Neuronal stem cell (in vitro differentiated cells): Measurements from ENCODE around the gene SFXN2.

ENCODE experiments used
- DNase-seq: peaks from one replicate; pipeline ENCODE4 v3.0.0-alpha.2; 2013; ENCODE audit warnings: low spot score
- H2AFZ ChIP-seq: one replicate; pipeline ENCODE4 v1.6.1; 2013; ENCODE audit warnings: mild to moderate bottlenecking, low read length, inconsistent platforms
- H2AK5ac ChIP-seq: 2 replicates; pipeline ENCODE4 v1.6.1; 2013; ENCODE audit warnings: low read depth, mild to moderate bottlenecking, inconsistent platforms, low read length, moderate library complexity, mixed read lengths
- H2BK120ac ChIP-seq: 2 replicates; pipeline ENCODE4 v1.6.1; 2013; ENCODE audit warnings: low read depth, mild to moderate bottlenecking, inconsistent platforms, low read length, moderate library complexity, mixed read lengths
- H2BK12ac ChIP-seq: one replicate; pipeline ENCODE4 v1.6.1; 2013; ENCODE audit warnings: low read length, inconsistent platforms
- H2BK15ac ChIP-seq: 2 replicates; pipeline ENCODE4 v1.6.1; 2013; ENCODE audit warnings: mild to moderate bottlenecking, low read length, inconsistent platforms, mixed read lengths
- H2BK5ac ChIP-seq: one replicate; pipeline ENCODE4 v1.6.1; 2013; ENCODE audit warnings: inconsistent platforms, mild to moderate bottlenecking, low read length, moderate library complexity
- H3K14ac ChIP-seq: one replicate; pipeline ENCODE4 v1.6.1; 2013; ENCODE audit warnings: low read length, inconsistent platforms
- H3K18ac ChIP-seq: 2 replicates; pipeline ENCODE4 v1.6.1; 2013; ENCODE audit warnings: low read length, inconsistent platforms
- H3K23ac ChIP-seq: 2 replicates; pipeline ENCODE4 v1.6.1; 2013; ENCODE audit warnings: low read depth, mild to moderate bottlenecking, mixed read lengths, low read length, inconsistent platforms; ENCODE audit not compliant: poor library complexity
- H3K27ac ChIP-seq: replicated peaks from 3 replicates; pipeline ENCODE4 v1.5.1; 2013; ENCODE audit warnings: low read length, inconsistent platforms
- H3K27me3 ChIP-seq, 3 experiments: 2 replicates each; pipeline ENCODE4 v1.6.1; 2013; ENCODE audit warnings: low read length in 3 of 3, mild to moderate bottlenecking in 2 of 3, inconsistent platforms in 1 of 3, low read depth in 1 of 3, mixed read lengths in 1 of 3, moderate library complexity in 1 of 3; ENCODE audit not compliant: control insufficient read depth in 3 of 3, insufficient read depth in 3 of 3
- H3K36me3 ChIP-seq, 2 donors: replicated peaks in 1 of 2; 2 replicates each; pipeline ENCODE4 v1.6.1; 2013; ENCODE audit warnings: low read length in 2 of 2; ENCODE audit not compliant: control insufficient read depth in 2 of 2, insufficient read depth in 2 of 2
- H3K4ac ChIP-seq: 2 replicates; pipeline ENCODE4 v1.6.1; 2013; ENCODE audit warnings: inconsistent platforms, mild to moderate bottlenecking, low read length, moderate library complexity
- H3K4me1 ChIP-seq, 2 donors: 1 replicate in 1 of 2; 2 replicates in 1 of 2; pipeline ENCODE4 v1.6.1; 2013; ENCODE audit warnings: low read length in 2 of 2, low read depth in 1 of 2; ENCODE audit not compliant: control insufficient read depth in 2 of 2, insufficient read depth in 1 of 2
- H3K4me2 ChIP-seq: one replicate; pipeline ENCODE4 v1.6.1; 2013; ENCODE audit warnings: mild to moderate bottlenecking, low read length, inconsistent platforms; ENCODE audit not compliant: insufficient read depth, poor library complexity, severe bottlenecking
- H3K4me3 ChIP-seq, 2 donors: 2 replicates each; pipeline ENCODE4 v1.5.1; 2013; ENCODE audit warnings: low read length in 2 of 2, mild to moderate bottlenecking in 2 of 2, inconsistent platforms in 1 of 2, moderate library complexity in 1 of 2
- H3K79me1 ChIP-seq: one replicate; pipeline ENCODE4 v1.6.1; 2013; ENCODE audit warnings: low read depth, mild to moderate bottlenecking, inconsistent platforms, low read length, moderate library complexity
- H3K9ac ChIP-seq: one replicate; pipeline ENCODE4 v1.6.1; 2013; ENCODE audit warnings: mild to moderate bottlenecking, low read depth, low read length, inconsistent platforms; ENCODE audit not compliant: poor library complexity
- H3K9me3 ChIP-seq, 2 donors: replicated peaks in 1 of 2; 2 replicates each; pipeline versions ENCODE3 to v1.6.1; 2013; ENCODE audit warnings: low read length in 2 of 2, mild to moderate bottlenecking in 2 of 2, inconsistent platforms in 1 of 2, low read depth in 1 of 2, mixed read lengths in 1 of 2, moderate library complexity in 1 of 2; ENCODE audit not compliant: control insufficient read depth in 2 of 2, insufficient read depth in 1 of 2
- H4K8ac ChIP-seq: one replicate; pipeline ENCODE4 v1.6.1; 2013; ENCODE audit warnings: low read depth, mild to moderate bottlenecking, inconsistent platforms, low read length, moderate library complexity
- H4K91ac ChIP-seq: one replicate; pipeline ENCODE4 v1.6.1; 2013; ENCODE audit warnings: low read length, low read depth, mild to moderate bottlenecking, inconsistent platforms; ENCODE audit not compliant: poor library complexity
- WGBS, 2 donors: extraction: QIAGEN DNeasy Blood & Tissue Kit; methylation state at CpG; one replicate each; pipeline ENCODE4 v1.1.7; 2013; ENCODE audit warnings: missing lambda C conversion rate in 2 of 2, mixed read lengths in 1 of 2; ENCODE audit not compliant: insufficient read length in 2 of 2, insufficient replicate concordance in 1 of 2; ENCODE audit errors: extremely low coverage in 2 of 2; 5-methylcytosine and 5-hydroxymethylcytosine counted together

Gene SFXN2

GRCh38 chr10:102668326-102669107, 45.9 kb upstream of the SFXN2 start:
- Histone ChIP-seq H3K4ac (no peak overlapping the region), H2BK12ac (no peak overlapping the region), H3K9ac (peak overlapping the region; percentile 68), H3K23ac (peak overlapping the region; percentile 27), H3K27me3 (no peaks in the 10 kb centered on the region), H4K8ac (no peak overlapping the region), H2AFZ (no peak overlapping the region), H2AK5ac (peak overlapping the region; percentile 3), H3K4me2 (no peak overlapping the region), H3K18ac (peak overlapping the region; percentile 72), H3K36me3 (no peaks in the 10 kb centered on the region), H3K14ac (peak overlapping the region; percentile 61), H3K79me1 (peaks cover 2% of the 10 kb centered on the region), H2BK15ac (no peak overlapping the region), H2BK5ac (no peak overlapping the region), H3K27ac (no peak overlapping the region), H4K91ac (no peak overlapping the region), H3K4me1 (peaks cover 18 to 50% of the 10 kb centered on the region in 2 donors), H2BK120ac (no peak overlapping the region), H3K9me3 (no peaks in the 10 kb centered on the region), H3K4me3 (no peak overlapping the region)
- DNase-seq: no peak
- no CpG with 5 or more reads among the region's 10 CpGs for WGBS, 2 donors

GRCh38 chr10:102669206-102670064, 45.0 kb upstream of the SFXN2 start:
- no peak for DNase-seq
- Histone ChIP-seq H2BK15ac (peak overlapping the region; percentile 42), H2AK5ac (peak overlapping the region; percentile 51), H3K4me3 (no peak overlapping the region), H3K79me1 (peaks cover 2% of the 10 kb centered on the region), H3K23ac (peak overlapping the region; percentile 40), H2BK12ac (no peak overlapping the region), H3K4me1 (peaks cover 26 to 53% of the 10 kb centered on the region in 2 donors), H3K14ac (no peak overlapping the region), H3K27ac (no peak overlapping the region), H3K27me3 (no peaks in the 10 kb centered on the region), H2AFZ (peak overlapping the region; percentile 45), H3K18ac (peak overlapping the region; percentile 44), H4K91ac (no peak overlapping the region), H3K4ac (no peak overlapping the region), H4K8ac (no peak overlapping the region), H2BK120ac (no peak overlapping the region), H3K4me2 (no peak overlapping the region), H2BK5ac (no peak overlapping the region), H3K9ac (peak overlapping the region; percentile 9), H3K9me3 (no peaks in the 10 kb centered on the region), H3K36me3 (no peaks in the 10 kb centered on the region)
- no CpG with 5 or more reads among the region's 7 CpGs for WGBS, 2 donors

- Histone ChIP-seq H2BK12ac (no peak overlapping the region), H3K4me2 (no peak overlapping the region), H2BK15ac (no peak overlapping the region), H3K18ac (no peak overlapping the region), H3K9ac (no peak overlapping the region), H3K9me3 (no peaks in the 10 kb centered on the region), H4K8ac (no peak overlapping the region), H3K27me3 (no peaks in the 10 kb centered on the region), H4K91ac (no peak overlapping the region), H2BK5ac (no peak overlapping the region), H3K4me3 (no peak overlapping the region), H2BK120ac (no peak overlapping the region), H3K23ac (no peak overlapping the region), H2AK5ac (no peak overlapping the region), H3K14ac (no peak overlapping the region), H3K4me1 (peaks cover 33 to 58% of the 10 kb centered on the region in 2 donors), H3K36me3 (no peaks in the 10 kb centered on the region), H3K4ac (no peak overlapping the region), H2AFZ (peak overlapping the region; percentile 45), H3K79me1 (peaks cover 2% of the 10 kb centered on the region), H3K27ac (no peak overlapping the region)
- WGBS, 2 donors: no CpG with 5 or more reads among the region's 9 CpGs
- no peak for DNase-seq
These were observed 44.3 kb upstream of the SFXN2 start for GRCh38 chr10:102670065-102670670.
